HUES64 (cell line): ENCODE measurements around the gene C19orf38.

Experiments used
- H3K27ac ChIP-seq: 2 replicates; pipeline ENCODE4 v1.7.0; 2013; ENCODE audit warnings: low read depth, low read length, inconsistent platforms
- H3K27me3 ChIP-seq: 2 replicates; pipeline ENCODE4 v1.6.1; 2013; ENCODE audit warnings: mild to moderate bottlenecking, low read length; ENCODE audit not compliant: insufficient read depth
- H3K36me3 ChIP-seq: 2 replicates; pipeline ENCODE4 v1.6.1; 2013; ENCODE audit warnings: mild to moderate bottlenecking, low read length; ENCODE audit not compliant: insufficient read depth
- H3K4me1 ChIP-seq: 2 replicates; pipeline ENCODE4 v1.6.1; 2013; ENCODE audit warnings: mild to moderate bottlenecking, low read length, moderate library complexity; ENCODE audit not compliant: insufficient read depth
- H3K4me3 ChIP-seq: 2 replicates; pipeline ENCODE4 v1.5.1; 2013; ENCODE audit warnings: mild to moderate bottlenecking, low read length, moderate library complexity
- H3K9ac ChIP-seq: 2 replicates; pipeline ENCODE4 v1.6.1; 2013; ENCODE audit warnings: mild to moderate bottlenecking, low read depth, low read length
- H3K9me3 ChIP-seq: 2 replicates; pipeline ENCODE4 v1.6.1; 2013; ENCODE audit warnings: low read depth, low read length; ENCODE audit not compliant: insufficient read depth
- WGBS: fragments of 150-250, 120-280 bp; methylation state at CpG from one replicate; pipeline ENCODE4 v1.1.7; 2013; ENCODE audit warnings: missing lambda C conversion rate; 5-methylcytosine and 5-hydroxymethylcytosine counted together

The C19orf38 gene

DNA sequence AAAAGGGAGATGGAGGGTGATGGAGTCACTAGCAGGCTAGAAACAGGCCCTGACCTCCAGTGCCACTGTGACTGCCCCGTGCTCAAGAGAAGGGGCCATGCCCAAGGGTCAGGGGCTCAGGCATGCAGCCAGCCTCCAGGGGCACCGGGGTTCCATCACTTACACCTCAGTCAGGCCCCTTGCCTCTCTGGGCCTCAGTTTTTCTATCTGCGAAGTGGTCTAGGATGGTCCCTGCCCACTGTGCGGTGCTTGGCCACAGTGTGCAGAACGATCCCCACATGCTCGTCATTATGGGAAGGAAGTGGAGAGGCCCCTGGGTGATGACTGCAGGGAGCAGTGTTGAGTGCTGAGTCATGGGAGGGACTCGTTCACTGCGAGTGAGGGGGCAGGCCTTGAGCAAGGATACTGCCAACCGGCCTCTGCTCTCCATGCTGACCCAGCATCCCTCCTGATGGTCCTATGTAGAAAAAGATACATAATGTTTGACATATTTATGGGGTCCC is 35.3 kb upstream of the C19orf38 start:
- H3K4me3 ChIP-seq: no peak overlapping the region
- no peak overlapping the region for H3K27ac ChIP-seq
- H3K36me3 ChIP-seq: peaks cover 49% of the 10 kb centered on the region
- 92% methylated on average over 9 of the region's 9 CpGs for WGBS
- H3K4me1 ChIP-seq: no peaks in the 10 kb centered on the region
- no peak overlapping the region for H3K9ac ChIP-seq
- no peaks in the 10 kb centered on the region for H3K9me3 ChIP-seq
- H3K27me3 ChIP-seq: no peaks in the 10 kb centered on the region

DNA sequence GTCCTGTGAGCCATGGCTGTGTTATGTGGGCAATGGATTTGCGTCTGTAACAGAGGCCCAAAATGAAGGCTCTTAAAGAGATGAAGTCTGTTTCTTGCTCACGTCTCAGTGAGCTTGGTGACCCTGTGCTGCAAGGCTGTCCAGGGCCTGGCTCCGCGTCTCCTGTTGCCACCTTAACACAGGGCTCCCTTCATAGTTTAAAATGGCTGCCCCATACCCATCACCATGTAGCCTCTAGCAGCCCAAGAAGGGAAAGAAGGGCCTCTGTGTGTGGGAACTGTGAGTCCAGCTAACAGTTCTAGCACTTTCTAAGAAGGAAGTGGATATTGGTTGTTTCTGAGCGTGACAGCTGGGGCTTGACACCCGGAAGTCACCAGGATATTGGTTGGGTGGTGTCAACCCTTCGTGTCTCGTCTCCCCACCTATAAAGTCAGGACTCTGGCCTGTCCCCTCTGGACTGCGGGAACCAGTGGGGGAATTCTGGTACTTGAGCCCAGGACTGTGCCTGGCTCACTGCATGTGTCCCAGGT is 33.1 kb upstream of the C19orf38 start:
- H3K9me3 ChIP-seq: no peaks in the 10 kb centered on the region
- no peaks in the 10 kb centered on the region for H3K4me1 ChIP-seq
- H3K27ac ChIP-seq: no peak overlapping the region
- no peaks in the 10 kb centered on the region for H3K27me3 ChIP-seq
- no peak overlapping the region for H3K9ac ChIP-seq
- WGBS: 96% methylated on average over 9 of the region's 9 CpGs
- H3K4me3 ChIP-seq: no peak overlapping the region
- peaks cover 37% of the 10 kb centered on the region for H3K36me3 ChIP-seq

DNA sequence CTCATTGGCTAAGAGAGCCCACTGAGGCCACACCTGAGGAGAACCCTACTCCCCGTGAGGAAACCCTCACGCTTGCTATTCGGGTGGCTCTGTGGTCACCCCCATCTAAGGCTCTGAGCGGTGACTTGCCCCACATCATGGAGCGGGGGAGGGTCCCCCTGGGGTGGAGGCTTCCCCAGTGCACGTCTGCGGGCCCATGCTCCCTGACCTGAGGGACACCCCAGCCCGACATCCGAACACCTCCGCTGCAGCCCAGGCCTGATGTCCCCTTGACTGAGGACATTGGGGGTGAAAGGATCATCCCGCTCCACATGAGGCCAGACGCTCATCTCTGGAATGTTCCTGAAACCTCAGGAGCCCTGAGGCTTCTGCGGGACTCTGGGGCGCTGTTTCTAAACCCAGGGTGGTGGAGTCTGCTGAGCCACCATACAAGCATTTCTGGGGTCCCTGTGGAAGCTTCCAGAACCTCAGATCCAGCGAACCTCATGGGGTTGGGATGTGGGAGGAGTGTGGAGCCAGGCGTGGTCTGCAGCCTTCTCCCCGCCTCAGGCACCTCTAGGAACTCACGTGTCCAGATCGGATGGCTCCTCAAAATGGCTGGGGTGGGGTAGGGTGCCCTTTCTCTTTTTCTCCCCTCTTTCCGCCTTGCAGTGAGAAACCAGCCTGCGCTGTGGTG is 32.1 kb upstream of the C19orf38 start:
- Histone ChIP-seq H3K36me3 (peaks cover 43% of the 10 kb centered on the region), H3K9me3 (no peaks in the 10 kb centered on the region), H3K4me1 (no peaks in the 10 kb centered on the region), H3K27me3 (no peaks in the 10 kb centered on the region), H3K4me3 (no peak overlapping the region), H3K27ac (0 out of 2 replicates have a peak overlapping the region, but pooled peaks have one; percentile 8), H3K9ac (no peak overlapping the region)
- WGBS: 96% methylated on average over 21 of the region's 21 CpGs

DNA sequence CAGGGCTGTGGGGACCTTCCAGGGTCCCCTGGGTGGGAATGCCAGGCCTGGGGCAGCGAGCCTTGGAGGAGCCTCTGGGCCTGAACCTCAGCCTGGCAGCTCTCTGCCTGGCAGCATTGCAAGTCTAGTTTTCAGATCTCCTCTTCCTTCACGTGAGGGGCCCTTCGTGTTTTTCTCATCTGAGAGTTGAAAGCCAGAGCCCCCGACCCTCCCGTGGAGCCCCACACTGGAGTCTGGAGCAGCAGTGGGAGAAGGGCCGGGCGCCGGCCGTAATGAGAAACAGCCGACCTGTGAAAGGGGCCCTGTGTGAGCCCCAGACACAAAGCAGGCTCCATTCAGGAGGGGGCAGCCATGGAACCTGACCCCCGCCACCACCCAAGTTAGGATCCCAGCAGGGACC is 31.5 kb upstream of the C19orf38 start:
- Histone ChIP-seq H3K4me3 (no peak overlapping the region), H3K36me3 (peaks cover 45% of the 10 kb centered on the region), H3K27ac (0 out of 2 replicates have a peak overlapping the region, but pooled peaks have one; percentile 8), H3K4me1 (no peaks in the 10 kb centered on the region), H3K9ac (no peak overlapping the region), H3K9me3 (no peaks in the 10 kb centered on the region), H3K27me3 (no peaks in the 10 kb centered on the region)
- WGBS: 93% methylated on average over 11 of the region's 11 CpGs

DNA sequence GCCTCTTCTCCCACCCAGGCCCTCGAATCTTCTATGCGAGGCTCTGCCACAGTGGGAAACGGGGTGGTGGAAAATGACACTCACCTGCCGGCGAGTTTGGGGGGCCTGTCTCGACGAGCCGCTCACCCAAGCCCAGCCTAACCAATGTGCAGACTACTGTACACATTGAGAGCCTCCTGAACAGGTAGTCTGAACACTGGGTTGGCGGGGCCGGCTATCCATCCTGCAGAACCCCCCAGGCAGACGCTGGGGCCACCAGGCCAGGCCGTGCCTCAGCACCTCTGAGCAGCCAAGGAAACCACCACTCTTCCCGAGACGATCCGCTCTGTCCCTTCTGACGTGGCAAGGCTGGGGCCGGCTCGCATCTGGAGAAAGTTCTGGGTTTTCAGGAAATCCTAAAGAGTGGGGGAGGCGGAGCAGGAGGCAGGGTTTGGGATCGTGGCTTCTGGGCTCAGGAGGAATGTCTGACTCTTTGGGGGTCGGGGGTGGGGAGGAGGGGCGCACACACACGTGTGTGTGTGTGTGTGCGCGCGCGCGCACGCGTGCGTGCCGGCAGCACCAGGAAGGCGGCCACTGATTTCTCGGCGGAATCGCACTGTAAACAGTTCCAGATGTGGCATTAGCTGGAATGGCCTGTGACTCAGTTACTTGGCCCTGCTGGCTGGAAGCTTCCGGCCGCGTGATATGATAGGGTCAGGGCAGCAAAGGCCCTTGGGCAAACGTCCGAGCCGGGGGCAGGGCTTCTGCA is 30.8 kb upstream of the C19orf38 start:
- Histone ChIP-seq H3K27ac (no peak overlapping the region), H3K27me3 (no peaks in the 10 kb centered on the region), H3K4me3 (no peak overlapping the region), H3K9me3 (no peaks in the 10 kb centered on the region), H3K9ac (peak overlapping the region; percentile 44), H3K4me1 (no peaks in the 10 kb centered on the region), H3K36me3 (peaks cover 44% of the 10 kb centered on the region)
- 95% methylated on average over 42 of the region's 42 CpGs for WGBS

DNA sequence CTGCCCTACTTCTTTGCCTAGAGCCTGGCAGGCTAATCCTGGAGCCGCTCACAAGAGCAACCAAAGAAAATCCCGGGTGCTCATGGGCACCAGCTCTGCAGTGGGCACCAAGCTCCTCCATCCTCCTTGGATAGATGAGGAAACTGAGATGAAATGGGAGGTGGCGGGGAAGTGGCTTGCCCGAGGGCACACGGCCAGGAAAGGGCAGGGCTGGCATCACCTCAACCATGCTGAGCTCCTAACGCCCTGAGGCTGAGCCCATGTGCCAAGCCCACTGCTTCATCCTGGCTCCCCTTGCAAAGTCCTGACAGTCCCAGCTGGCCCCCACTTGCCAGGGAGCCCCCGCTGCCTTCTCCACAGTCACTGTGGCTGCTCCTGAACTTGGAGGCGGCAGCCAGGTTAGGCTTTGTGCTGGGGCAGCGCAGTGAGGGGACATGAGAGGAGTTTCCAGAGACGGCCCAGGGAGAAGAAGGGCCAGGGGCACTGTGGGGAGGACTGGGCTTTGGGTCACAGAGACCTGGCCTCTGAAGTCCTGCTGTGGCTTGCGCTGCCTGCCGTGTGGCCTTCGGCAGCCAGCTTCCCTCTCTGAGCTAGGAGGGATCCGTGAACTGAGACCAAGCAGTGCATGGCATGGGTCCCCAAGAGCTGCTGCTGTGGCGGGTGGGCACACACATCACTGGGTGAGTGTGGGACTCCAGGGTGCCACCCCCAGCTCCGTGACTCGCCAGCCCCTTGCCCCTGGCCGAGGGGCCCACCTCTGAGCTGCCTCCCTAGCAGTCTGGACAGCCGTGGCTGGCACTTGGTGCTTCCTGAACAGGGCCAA is 29.7 kb upstream of the C19orf38 start:
- no peaks in the 10 kb centered on the region for H3K9me3 ChIP-seq
- H3K9ac ChIP-seq: no peak overlapping the region
- peaks cover 38% of the 10 kb centered on the region for H3K36me3 ChIP-seq
- no peak overlapping the region for H3K4me3 ChIP-seq
- WGBS: 94% methylated on average over 19 of the region's 19 CpGs
- no peaks in the 10 kb centered on the region for H3K27me3 ChIP-seq
- H3K4me1 ChIP-seq: no peaks in the 10 kb centered on the region
- no peak overlapping the region for H3K27ac ChIP-seq

DNA sequence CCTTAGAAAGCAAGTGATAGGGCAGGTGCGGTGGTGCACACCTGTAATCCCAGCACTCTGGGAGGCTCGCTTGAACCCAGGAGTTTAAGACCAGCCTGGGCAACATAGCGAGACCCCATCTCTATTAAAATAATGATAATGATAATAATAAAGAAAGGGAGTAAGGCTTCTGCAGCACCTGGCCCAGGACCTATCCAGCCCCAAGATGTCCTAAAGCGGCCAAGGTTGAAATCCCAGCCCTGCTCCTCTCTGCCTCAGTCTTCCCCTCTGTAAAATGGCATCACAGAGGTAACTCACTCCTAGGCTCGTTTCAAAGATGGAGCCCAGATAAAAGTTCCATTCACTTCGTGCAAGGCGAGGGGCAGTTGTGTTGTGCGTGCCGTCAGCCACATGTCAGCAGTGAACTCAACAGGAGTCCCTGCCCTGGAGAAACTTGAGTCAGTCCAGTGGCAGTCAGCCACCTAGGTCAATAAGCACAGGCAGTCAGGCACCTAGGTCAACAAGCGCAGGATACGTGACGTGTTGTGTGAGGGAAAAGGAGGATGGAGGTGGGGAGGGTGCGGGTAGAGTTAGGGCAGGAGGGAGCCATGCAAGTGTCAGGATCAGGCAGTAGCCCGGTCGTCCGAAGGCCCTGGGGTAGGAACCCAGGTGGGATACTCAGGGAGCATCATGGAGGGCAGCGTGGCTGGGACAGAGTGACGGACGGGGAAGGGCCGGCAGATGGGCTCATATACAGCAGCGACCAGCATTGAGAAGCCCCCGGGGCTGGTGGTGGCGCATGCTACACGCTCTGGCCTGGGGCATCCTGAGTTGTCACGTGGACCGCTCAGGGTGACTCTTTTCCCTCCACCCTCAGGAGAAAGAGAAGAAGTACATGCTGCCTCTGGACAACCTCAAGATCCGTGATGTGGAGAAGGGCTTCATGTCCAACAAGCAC is 28.8 kb upstream of the C19orf38 start:
- Histone ChIP-seq H3K9me3 (no peaks in the 10 kb centered on the region), H3K4me3 (no peak overlapping the region), H3K27ac (no peak overlapping the region), H3K9ac (no peak overlapping the region), H3K27me3 (no peaks in the 10 kb centered on the region), H3K4me1 (no peaks in the 10 kb centered on the region), H3K36me3 (peaks cover 44% of the 10 kb centered on the region)
- WGBS: 97% methylated on average over 26 of the region's 27 CpGs

DNA sequence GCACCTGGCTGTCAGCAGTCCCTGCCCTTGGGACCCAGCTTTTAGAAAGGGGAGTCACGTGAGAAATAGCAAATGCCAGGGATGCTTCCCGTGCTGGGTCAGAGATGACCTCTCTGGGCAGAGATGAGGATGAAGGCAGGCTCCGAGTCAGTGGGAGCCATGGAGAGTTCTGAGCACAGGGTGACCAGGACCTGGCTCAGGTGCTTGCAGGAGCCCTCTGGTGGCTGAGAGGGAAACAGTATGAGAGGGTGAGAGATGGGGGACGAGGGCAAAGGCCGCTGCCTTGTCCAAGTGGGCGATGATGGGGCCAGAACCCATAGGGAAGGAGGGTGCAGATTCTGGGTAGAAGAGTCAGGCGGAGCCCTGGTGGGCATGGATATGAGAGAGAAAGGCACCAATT is 28.0 kb upstream of the C19orf38 start:
- H3K4me3 ChIP-seq: no peak overlapping the region
- no peaks in the 10 kb centered on the region for H3K4me1 ChIP-seq
- WGBS: 91% methylated on average over 7 of the region's 7 CpGs
- H3K27me3 ChIP-seq: no peaks in the 10 kb centered on the region
- H3K27ac ChIP-seq: no peak overlapping the region
- H3K9me3 ChIP-seq: no peaks in the 10 kb centered on the region
- H3K9ac ChIP-seq: no peak overlapping the region
- peaks cover 44% of the 10 kb centered on the region for H3K36me3 ChIP-seq

DNA sequence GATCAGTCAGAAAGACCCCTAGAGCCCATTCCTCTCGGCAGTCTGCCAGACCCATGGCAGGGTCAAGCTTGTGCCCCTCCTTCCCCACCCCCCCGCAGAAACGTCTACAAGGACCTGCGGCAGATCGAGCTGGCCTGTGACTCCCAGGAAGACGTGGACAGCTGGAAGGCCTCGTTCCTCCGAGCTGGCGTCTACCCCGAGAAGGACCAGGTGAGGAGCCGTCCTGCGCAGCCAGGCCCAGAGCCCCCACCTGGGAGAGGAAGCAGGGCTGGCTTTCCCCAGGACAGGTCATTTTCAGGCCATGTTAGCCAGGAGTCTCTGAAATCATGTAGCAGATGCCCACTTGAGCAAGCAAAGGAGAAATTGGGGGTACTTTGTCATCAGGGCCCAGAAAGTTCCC is 24.5 kb upstream of the C19orf38 start:
- Histone ChIP-seq H3K27ac (no peak overlapping the region), H3K36me3 (peaks cover 57% of the 10 kb centered on the region), H3K9me3 (no peaks in the 10 kb centered on the region), H3K4me3 (no peak overlapping the region), H3K4me1 (no peaks in the 10 kb centered on the region), H3K27me3 (no peaks in the 10 kb centered on the region), H3K9ac (no peak overlapping the region)
- WGBS: 96% methylated on average over 12 of the region's 12 CpGs

DNA sequence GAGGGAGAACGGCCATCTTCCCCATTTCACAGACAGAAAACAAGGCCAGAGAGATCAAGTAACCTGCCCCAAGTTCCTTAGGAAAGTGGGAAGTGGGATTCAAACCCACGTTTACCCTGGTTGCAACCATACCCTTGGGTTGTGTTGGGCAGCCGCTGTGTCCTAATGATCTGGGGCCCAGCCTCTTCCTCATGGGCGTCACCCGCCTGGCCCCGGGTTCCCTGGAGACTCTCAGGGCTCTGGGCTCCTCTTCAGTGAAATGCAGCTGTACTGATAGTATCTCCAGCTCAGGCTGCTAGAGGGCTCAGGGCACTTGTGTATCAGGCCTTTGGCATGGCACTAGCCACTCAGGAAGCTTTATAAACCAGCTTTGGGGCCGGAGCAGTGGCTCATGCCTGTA is 22.0 kb upstream of the C19orf38 start:
- WGBS: 95% methylated on average over 7 of the region's 7 CpGs
- H3K27ac ChIP-seq: no peak overlapping the region
- no peaks in the 10 kb centered on the region for H3K27me3 ChIP-seq
- no peaks in the 10 kb centered on the region for H3K4me1 ChIP-seq
- no peaks in the 10 kb centered on the region for H3K9me3 ChIP-seq
- H3K36me3 ChIP-seq: peaks cover 52% of the 10 kb centered on the region
- H3K9ac ChIP-seq: no peak overlapping the region
- H3K4me3 ChIP-seq: no peak overlapping the region
